Measurements from ENCODE around the gene PHF21B. TPM values are rescaled to one million over a fixed set of nuclear protein-coding genes. Genes with fewer than 3 reads are reported as not detected.

Gene PHF21B
- total and polyA plus RNA-seq, 8 donors, result 0.24 to 1.4 (median 1.1) TPM; not detected in 1

DNA sequence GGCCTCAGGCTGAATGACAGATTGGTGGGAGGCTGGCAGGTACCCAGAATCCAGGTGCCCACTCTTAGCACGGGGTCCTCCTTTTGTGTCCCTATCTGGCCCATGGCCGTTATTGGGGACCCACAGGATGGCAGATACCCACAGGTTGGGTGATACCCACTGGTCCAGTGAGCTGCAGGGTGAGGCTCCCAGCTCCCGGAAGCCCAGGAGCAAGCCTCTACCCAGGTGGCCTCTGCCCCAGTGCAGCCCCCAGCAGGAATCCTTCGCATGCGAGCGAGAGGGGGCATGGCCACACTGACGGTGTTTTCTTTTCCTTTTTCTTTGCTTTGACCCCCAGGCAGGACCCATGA is 116.1 kb downstream of the PHF21B start:
- no peak overlapping the region for H3K4me3 ChIP-seq
- H3K27ac ChIP-seq, result no peak overlapping the region
- H3K9me3 ChIP-seq, result no peaks in the 10 kb centered on the region
- H3K4me1 ChIP-seq, result no peaks in the 10 kb centered on the region
- peaks cover 0 to 10% of the 10 kb centered on the region in 2 donors for H3K27me3 ChIP-seq
- TF ChIP-seq, protein P1, sequence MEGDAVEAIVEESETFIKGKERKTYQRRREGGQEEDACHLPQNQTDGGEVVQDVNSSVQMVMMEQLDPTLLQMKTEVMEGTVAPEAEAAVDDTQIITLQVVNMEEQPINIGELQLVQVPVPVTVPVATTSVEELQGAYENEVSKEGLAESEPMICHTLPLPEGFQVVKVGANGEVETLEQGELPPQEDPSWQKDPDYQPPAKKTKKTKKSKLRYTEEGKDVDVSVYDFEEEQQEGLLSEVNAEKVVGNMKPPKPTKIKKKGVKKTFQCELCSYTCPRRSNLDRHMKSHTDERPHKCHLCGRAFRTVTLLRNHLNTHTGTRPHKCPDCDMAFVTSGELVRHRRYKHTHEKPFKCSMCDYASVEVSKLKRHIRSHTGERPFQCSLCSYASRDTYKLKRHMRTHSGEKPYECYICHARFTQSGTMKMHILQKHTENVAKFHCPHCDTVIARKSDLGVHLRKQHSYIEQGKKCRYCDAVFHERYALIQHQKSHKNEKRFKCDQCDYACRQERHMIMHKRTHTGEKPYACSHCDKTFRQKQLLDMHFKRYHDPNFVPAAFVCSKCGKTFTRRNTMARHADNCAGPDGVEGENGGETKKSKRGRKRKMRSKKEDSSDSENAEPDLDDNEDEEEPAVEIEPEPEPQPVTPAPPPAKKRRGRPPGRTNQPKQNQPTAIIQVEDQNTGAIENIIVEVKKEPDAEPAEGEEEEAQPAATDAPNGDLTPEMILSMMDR (IDR thresholded peaks at IDR 0.05), result no peak
- ATAC-seq (no peak), DNase-seq (no peak)
- H3K36me3 ChIP-seq, result no peaks in the 10 kb centered on the region
- intact Hi-C loops (cut with DNase I), result no loop called here

GRCh38 chr22:44892803-44893730 is 116.7 kb downstream of the PHF21B start:
- peaks cover 0 to 10% of the 10 kb centered on the region in 2 donors for H3K27me3 ChIP-seq
- no peaks in the 10 kb centered on the region for H3K4me1 ChIP-seq
- TF ChIP-seq, protein P1 (IDR thresholded peaks at IDR 0.05), result no peak
- no peaks in the 10 kb centered on the region for H3K36me3 ChIP-seq
- no peak overlapping the region for H3K27ac ChIP-seq
- DNase-seq, result no peak
- no peak for ATAC-seq
- no peak overlapping the region for H3K4me3 ChIP-seq
- intact Hi-C loops (cut with DNase I), result no loop called here
- no peaks in the 10 kb centered on the region for H3K9me3 ChIP-seq

DNA sequence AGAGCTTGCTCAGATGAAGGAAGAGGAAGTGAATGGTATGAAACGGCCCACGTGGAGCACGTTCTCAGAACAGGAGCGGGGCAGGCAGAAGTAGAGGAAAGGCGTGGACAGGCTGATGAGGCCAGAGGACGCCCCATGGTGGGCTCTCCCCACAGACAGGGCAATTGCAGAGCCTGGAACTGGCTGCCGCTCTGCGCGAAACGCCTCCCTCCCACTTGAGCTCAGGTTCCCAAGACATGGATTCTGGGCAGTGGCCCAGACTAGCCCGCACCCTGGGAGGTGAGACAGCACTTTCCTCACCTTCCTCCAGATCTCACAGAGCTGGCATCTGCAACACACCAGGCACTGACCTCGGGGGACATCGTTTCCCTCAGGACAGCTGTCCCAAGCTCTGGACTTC is 117.6 kb downstream of the PHF21B start:
- Histone ChIP-seq H3K4me3 (no peak overlapping the region), H3K9me3 (no peaks in the 10 kb centered on the region), H3K36me3 (no peaks in the 10 kb centered on the region), H3K27me3 (peaks cover 0 to 10% of the 10 kb centered on the region in 2 donors), H3K4me1 (no peaks in the 10 kb centered on the region), H3K27ac (no peak overlapping the region)
- ATAC-seq (no peak), DNase-seq (no peak)
- intact Hi-C loops (cut with DNase I), result no loop called here
- TF ChIP-seq, protein P1 (IDR thresholded peaks at IDR 0.05), result no peak

GRCh38 chr22:44891791-44892190 is 118.0 kb downstream of the PHF21B start:
- TF ChIP-seq, protein P1 (IDR thresholded peaks at IDR 0.05), result no peak
- ATAC-seq (no peak), DNase-seq (no peak)
- H3K4me3 ChIP-seq, result no peak overlapping the region
- intact Hi-C loops (cut with DNase I), result no loop called here
- H3K27ac ChIP-seq, result no peak overlapping the region
- H3K27me3 ChIP-seq, result peaks cover 0 to 10% of the 10 kb centered on the region in 2 donors
- H3K9me3 ChIP-seq, result no peaks in the 10 kb centered on the region
- no peaks in the 10 kb centered on the region for H3K4me1 ChIP-seq
- no peaks in the 10 kb centered on the region for H3K36me3 ChIP-seq

GRCh38 chr22:44891293-44891747 is 118.5 kb downstream of the PHF21B start:
- Histone ChIP-seq H3K27me3 (peaks cover 0 to 10% of the 10 kb centered on the region in 2 donors), H3K4me3 (no peak overlapping the region), H3K9me3 (no peaks in the 10 kb centered on the region), H3K27ac (no peak overlapping the region), H3K4me1 (no peaks in the 10 kb centered on the region), H3K36me3 (no peaks in the 10 kb centered on the region)
- intact Hi-C loops (cut with DNase I), result no loop called here
- TF ChIP-seq, protein P1 (IDR thresholded peaks at IDR 0.05), result no peak
- ATAC-seq (no peak), DNase-seq (no peak)
